ENCODE measurements around the gene ANO6. TPM values are rescaled to one million over a fixed set of nuclear protein-coding genes. Genes with fewer than 3 reads are reported as not detected.

The ANO6 gene
- total RNA-seq, 3 donors from 2014 or later (not counting 1 experiment from before 2014, with no cell fraction given): 26.6 to 31.0 (median 30.4) TPM

DNA sequence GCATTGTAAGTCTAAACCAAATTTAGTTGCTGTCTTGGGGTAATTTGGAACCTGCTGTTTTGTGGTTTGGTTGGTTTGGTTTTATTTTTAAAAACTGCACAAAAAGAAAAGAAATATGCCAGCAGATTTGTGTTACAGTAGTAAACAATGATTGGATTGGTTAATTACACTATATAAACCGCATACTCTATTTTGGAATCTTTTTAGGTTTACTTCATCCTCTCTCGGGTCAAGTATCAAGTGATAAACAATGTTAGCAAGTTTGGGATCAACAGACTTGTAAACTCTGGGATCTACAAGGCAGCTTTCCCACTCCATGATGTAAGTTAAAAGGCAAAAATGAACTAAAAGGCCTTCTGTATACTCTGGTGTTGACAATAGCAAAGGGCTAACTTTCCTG is 132.4 kb downstream of the ANO6 start:
- no peaks in the 10 kb centered on the region for H3K9me3 ChIP-seq (ENCODE audit: control insufficient read depth, insufficient read depth, low read length)
- Mint-ChIP-seq H3K4me1 (no peaks in the 10 kb centered on the region), H3K27ac (no peak overlapping the region), H3K36me3 (peaks cover 8% of the 10 kb centered on the region), H3K4me3 (no peak overlapping the region), H3K9me3 (no peaks in the 10 kb centered on the region), H3K27me3 (ENCODE audit: low read depth in 2 of 2) (no peaks in the 10 kb centered on the region)
- intact Hi-C loops (cut with micrococcal nuclease): no loop called here
- ATAC-seq (no peak), DNase-seq (no peak)
- TF ChIP-seq, protein P1, sequence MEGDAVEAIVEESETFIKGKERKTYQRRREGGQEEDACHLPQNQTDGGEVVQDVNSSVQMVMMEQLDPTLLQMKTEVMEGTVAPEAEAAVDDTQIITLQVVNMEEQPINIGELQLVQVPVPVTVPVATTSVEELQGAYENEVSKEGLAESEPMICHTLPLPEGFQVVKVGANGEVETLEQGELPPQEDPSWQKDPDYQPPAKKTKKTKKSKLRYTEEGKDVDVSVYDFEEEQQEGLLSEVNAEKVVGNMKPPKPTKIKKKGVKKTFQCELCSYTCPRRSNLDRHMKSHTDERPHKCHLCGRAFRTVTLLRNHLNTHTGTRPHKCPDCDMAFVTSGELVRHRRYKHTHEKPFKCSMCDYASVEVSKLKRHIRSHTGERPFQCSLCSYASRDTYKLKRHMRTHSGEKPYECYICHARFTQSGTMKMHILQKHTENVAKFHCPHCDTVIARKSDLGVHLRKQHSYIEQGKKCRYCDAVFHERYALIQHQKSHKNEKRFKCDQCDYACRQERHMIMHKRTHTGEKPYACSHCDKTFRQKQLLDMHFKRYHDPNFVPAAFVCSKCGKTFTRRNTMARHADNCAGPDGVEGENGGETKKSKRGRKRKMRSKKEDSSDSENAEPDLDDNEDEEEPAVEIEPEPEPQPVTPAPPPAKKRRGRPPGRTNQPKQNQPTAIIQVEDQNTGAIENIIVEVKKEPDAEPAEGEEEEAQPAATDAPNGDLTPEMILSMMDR (IDR thresholded peaks at IDR 0.05): no peak
- no peaks in the 10 kb centered on the region for H3K27me3 ChIP-seq (ENCODE audit: control insufficient read depth, insufficient read depth, low read length)
- H3K4me1 ChIP-seq (ENCODE audit: control insufficient read depth, insufficient read depth, low read length): no peaks in the 10 kb centered on the region
- no peak overlapping the region for H3K4me3 ChIP-seq (ENCODE audit: low read length)
- no peak overlapping the region for H3K27ac ChIP-seq (ENCODE audit: low read length)
- H3K36me3 ChIP-seq (ENCODE audit: control insufficient read depth, insufficient read depth, low read length): peaks cover 32% of the 10 kb centered on the region
- 75% methylated on average over 1 of the region's 2 CpGs for WGBS (ENCODE audit: insufficient coverage)

DNA sequence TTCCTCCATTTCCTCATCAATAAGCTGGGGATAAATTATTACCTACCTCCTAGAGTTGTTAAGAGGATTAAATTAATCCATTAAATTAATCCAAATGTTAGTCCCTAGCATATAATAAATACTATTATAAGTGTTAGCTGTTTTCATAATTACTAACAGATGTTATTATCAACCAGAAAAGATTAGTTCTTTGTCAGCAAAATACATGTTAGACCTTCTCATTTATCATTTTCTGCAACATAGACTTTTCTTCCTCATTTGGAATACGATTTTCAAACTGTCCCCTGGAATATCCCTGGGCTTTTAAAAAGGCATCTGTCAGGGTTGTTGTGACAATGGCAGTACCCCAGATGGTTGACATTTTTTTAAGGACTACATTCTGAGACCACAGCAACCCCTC is 133.1 kb downstream of the ANO6 start:
- no peak overlapping the region for H3K4me3 ChIP-seq (ENCODE audit: low read length)
- H3K4me1 Mint-ChIP-seq: peaks cover 5 to 6% of the 10 kb centered on the region in 2 donors
- peaks cover 8% of the 10 kb centered on the region for H3K36me3 Mint-ChIP-seq
- ATAC-seq: no peak
- DNase-seq: no peak
- H3K27me3 ChIP-seq (ENCODE audit: control insufficient read depth, insufficient read depth, low read length): no peaks in the 10 kb centered on the region
- H3K27ac Mint-ChIP-seq: no peak overlapping the region
- H3K4me1 ChIP-seq (ENCODE audit: control insufficient read depth, insufficient read depth, low read length): no peaks in the 10 kb centered on the region
- no peak overlapping the region for H3K27ac ChIP-seq (ENCODE audit: low read length)
- 88% methylated on average over 1 of the region's 1 CpG for WGBS (ENCODE audit: insufficient coverage)
- H3K4me3 Mint-ChIP-seq: no peak overlapping the region
- TF ChIP-seq, protein P1 (IDR thresholded peaks at IDR 0.05): no peak
- no peaks in the 10 kb centered on the region for H3K9me3 Mint-ChIP-seq
- intact Hi-C loops (cut with micrococcal nuclease): no loop called here
- H3K27me3 Mint-ChIP-seq (ENCODE audit: low read depth in 2 of 2): no peaks in the 10 kb centered on the region
- H3K9me3 ChIP-seq (ENCODE audit: control insufficient read depth, insufficient read depth, low read length): no peaks in the 10 kb centered on the region
- H3K36me3 ChIP-seq (ENCODE audit: control insufficient read depth, insufficient read depth, low read length): peaks cover 30% of the 10 kb centered on the region

DNA sequence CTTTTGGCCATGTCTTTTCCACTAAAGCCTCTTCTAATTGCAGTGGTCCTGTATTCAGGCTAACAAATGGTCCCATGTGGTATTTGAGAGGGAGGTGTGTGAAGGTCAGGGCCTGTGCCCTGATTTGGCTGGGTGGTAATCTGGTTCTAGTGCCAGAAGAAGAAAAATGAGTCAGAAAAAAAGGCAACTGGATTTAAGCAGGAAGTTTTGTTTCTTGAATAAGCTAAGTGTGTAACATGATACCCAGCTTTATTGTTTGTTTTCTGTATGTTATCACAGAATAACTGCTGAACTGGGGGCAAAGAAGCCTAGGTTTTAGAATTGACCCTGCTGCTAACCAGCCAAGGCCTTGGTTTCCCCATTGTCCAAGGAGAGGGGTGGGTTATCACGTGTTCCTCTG is 134.0 kb downstream of the ANO6 start:
- Histone ChIP-seq H3K36me3 (ENCODE audit: control insufficient read depth, insufficient read depth, low read length) (peaks cover 30% of the 10 kb centered on the region), H3K9me3 (ENCODE audit: control insufficient read depth, insufficient read depth, low read length) (no peaks in the 10 kb centered on the region), H3K27ac (ENCODE audit: low read length) (no peak overlapping the region), H3K27me3 (ENCODE audit: control insufficient read depth, insufficient read depth, low read length) (no peaks in the 10 kb centered on the region), H3K4me3 (ENCODE audit: low read length) (no peak overlapping the region), H3K4me1 (ENCODE audit: control insufficient read depth, insufficient read depth, low read length) (no peaks in the 10 kb centered on the region)
- Mint-ChIP-seq H3K27ac (no peak overlapping the region), H3K4me1 (peaks cover 11% of the 10 kb centered on the region in 2 donors), H3K9me3 (no peaks in the 10 kb centered on the region), H3K27me3 (ENCODE audit: low read depth in 2 of 2) (no peaks in the 10 kb centered on the region), H3K36me3 (peaks cover 8% of the 10 kb centered on the region), H3K4me3 (no peak overlapping the region)
- WGBS (ENCODE audit: insufficient coverage): 100% methylated on average over 1 of the region's 1 CpG
- intact Hi-C loops (cut with micrococcal nuclease): no loop called here
- TF ChIP-seq, protein P1 (IDR thresholded peaks at IDR 0.05): no peak
- DNase-seq: no peak
- ATAC-seq: no peak

DNA sequence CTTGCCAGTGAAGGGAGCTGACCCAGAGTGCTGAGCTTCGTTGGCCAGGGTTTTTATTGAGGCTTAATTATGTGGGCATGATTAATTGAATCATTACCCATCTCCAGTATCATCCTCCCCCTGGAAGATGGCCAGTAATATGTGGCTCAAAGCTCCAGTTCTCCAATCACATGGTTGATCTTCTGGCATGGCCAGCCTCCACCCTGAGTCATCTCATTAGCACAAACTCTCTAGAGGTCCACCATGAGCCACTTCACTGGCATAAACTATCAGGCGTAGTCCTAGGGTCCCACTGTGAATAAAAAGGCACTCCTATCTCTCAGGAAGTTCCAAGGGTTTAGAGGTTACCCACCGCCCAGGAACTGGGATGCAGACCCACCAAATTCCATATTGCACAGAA is 135.0 kb downstream of the ANO6 start:
- Histone ChIP-seq H3K36me3 (ENCODE audit: control insufficient read depth, insufficient read depth, low read length) (peaks cover 30% of the 10 kb centered on the region), H3K4me1 (ENCODE audit: control insufficient read depth, insufficient read depth, low read length) (no peaks in the 10 kb centered on the region), H3K27me3 (ENCODE audit: control insufficient read depth, insufficient read depth, low read length) (no peaks in the 10 kb centered on the region), H3K27ac (ENCODE audit: low read length) (no peak overlapping the region), H3K4me3 (ENCODE audit: low read length) (no peak overlapping the region), H3K9me3 (ENCODE audit: control insufficient read depth, insufficient read depth, low read length) (no peaks in the 10 kb centered on the region)
- H3K27ac Mint-ChIP-seq: no peak overlapping the region
- TF ChIP-seq, protein P1 (IDR thresholded peaks at IDR 0.05): no peak
- peaks cover 11% of the 10 kb centered on the region in 2 donors for H3K4me1 Mint-ChIP-seq
- H3K4me3 Mint-ChIP-seq: no peak overlapping the region
- WGBS (ENCODE audit: insufficient coverage): 100% methylated on average over 2 of the region's 3 CpGs
- intact Hi-C loops (cut with micrococcal nuclease): no loop called here
- no peaks in the 10 kb centered on the region for H3K9me3 Mint-ChIP-seq
- ATAC-seq: no peak
- H3K27me3 Mint-ChIP-seq (ENCODE audit: low read depth in 2 of 2): no peaks in the 10 kb centered on the region
- H3K36me3 Mint-ChIP-seq: peaks cover 8% of the 10 kb centered on the region
- no peak for DNase-seq
